Bronchial epithelial cell (primary cell): ENCODE measurements around the gene CHMP3. TPM values are rescaled to one million over a fixed set of nuclear protein-coding genes. Genes with fewer than 3 reads are reported as not detected.

Experiments used
- DNase-seq: peaks from one replicate; pipeline ENCODE4 v3.0.0-alpha.2; 2010; ENCODE audit warnings: low read depth
- FAIRE-seq: peaks from 2 replicates; lab custom pipeline; 2011; peaks lifted over from hg19 to GRCh38; lab: Jason Lieb, UNC
- H3K27me3 ChIP-seq: 2 replicates; pipeline ENCODE4 v1.5.1; 2011; ENCODE audit warnings: low read length; ENCODE audit not compliant: control insufficient read depth, insufficient read depth
- H3K36me3 ChIP-seq: 2 replicates; pipeline ENCODE4 v1.5.1; 2011; ENCODE audit warnings: low read length; ENCODE audit not compliant: control insufficient read depth, insufficient read depth
- H3K4me3 ChIP-seq: 2 replicates; pipeline ENCODE4 v1.5.1; 2011; ENCODE audit warnings: mild to moderate bottlenecking, low read depth, low read length, control low read depth
- CTCF ChIP-seq: IDR thresholded peaks from 2 replicates; pipeline ENCODE4 v1.5.1; 2011; ENCODE audit warnings: mild to moderate bottlenecking, moderate library complexity, low read length, control low read depth, inconsistent platforms; ENCODE audit not compliant: insufficient read depth, severe bottlenecking
- total RNA-seq: library from RNA; depleted of rRNA; stranded (reverse); fragments of >200 nt; gene quantifications from 2 replicates; pipeline ENCODE4 v1.2.1, GENCODE V29; 2014

The CHMP3 gene
- total RNA-seq, 1 donor from 2014 or later, result 60.6 TPM

- Histone ChIP-seq H3K4me3 (no peak overlapping the region), H3K36me3 (peaks cover 22% of the 10 kb centered on the region), H3K27me3 (no peaks in the 10 kb centered on the region)
- no peak for TF ChIP-seq CTCF
- DNase-seq, result no peak
- no peak for FAIRE-seq
Observed at GRCh38 chr2:86461042-86461743, 102.0 kb downstream of the CHMP3 start.

GRCh38 chr2:86455181-86455580, 108.1 kb downstream of the CHMP3 start:
- no peak for FAIRE-seq
- DNase-seq, result no peak
- no peaks in the 10 kb centered on the region for H3K27me3 ChIP-seq
- peaks cover 19% of the 10 kb centered on the region for H3K36me3 ChIP-seq
- no peak overlapping the region for H3K4me3 ChIP-seq
- no peak for TF ChIP-seq CTCF

- TF ChIP-seq CTCF, result no peak
- H3K4me3 ChIP-seq, result no peak overlapping the region
- no peaks in the 10 kb centered on the region for H3K27me3 ChIP-seq
- H3K36me3 ChIP-seq, result peaks cover 25% of the 10 kb centered on the region
- DNase-seq, result no peak
- no peak for FAIRE-seq
Observed at GRCh38 chr2:86454238-86454637, 109.0 kb downstream of the CHMP3 start.

- Histone ChIP-seq H3K4me3 (no peak overlapping the region), H3K36me3 (peaks cover 26% of the 10 kb centered on the region), H3K27me3 (no peaks in the 10 kb centered on the region)
- no peak for TF ChIP-seq CTCF
- no peak for FAIRE-seq
- peak; percentile 68 for DNase-seq
Observed at GRCh38 chr2:86453836-86454235, 109.4 kb downstream of the CHMP3 start.

Other genes with a start within 250 kb of the CHMP3 start
- under 0.01 TPM in 1 of 2 replicates, not detected in the other for gene REEP1, start 225.8 kb downstream of the CHMP3 start, total RNA-seq
- gene KDM3A, start 122.1 kb downstream of the CHMP3 start, total RNA-seq, result 27.4 and 47.5 TPM in 2 replicates
- gene RNF103, start 60.4 kb upstream of the CHMP3 start, total RNA-seq, result 17.7 and 18.2 TPM in 2 replicates
- gene RMND5A, start 156.8 kb upstream of the CHMP3 start, total RNA-seq, result 48.5 and 53.7 TPM in 2 replicates
- gene CD8A, start 227.5 kb upstream of the CHMP3 start, total RNA-seq, result under 0.01 TPM in 2 replicates